Measurements from ENCODE around the gene ADGRF1. TPM values are rescaled to one million over a fixed set of nuclear protein-coding genes. Genes with fewer than 3 reads are reported as not detected.

The ADGRF1 gene
- total RNA-seq, 1 donor from 2014 or later = not detected

DNA sequence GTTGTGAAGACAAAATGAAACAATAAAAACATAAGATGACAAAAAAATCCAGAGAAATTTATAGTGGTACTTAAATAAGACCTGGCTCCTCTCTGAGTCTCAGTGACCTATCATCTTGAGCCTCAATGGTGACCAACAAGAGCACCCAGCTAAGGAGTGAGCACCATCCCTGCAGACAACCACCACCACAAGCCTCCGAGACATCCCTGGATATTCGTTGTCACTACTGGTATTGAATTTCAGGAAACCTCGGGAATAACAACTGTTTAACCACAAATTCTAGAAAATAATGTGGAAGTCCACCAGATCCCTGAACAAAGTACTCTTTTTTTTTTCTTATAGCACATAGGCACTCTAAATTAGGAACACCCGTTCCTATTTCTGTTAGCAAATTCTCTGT, 88.2 kb downstream of the ADGRF1 start:
- no peaks in the 10 kb centered on the region for H3K36me3 Mint-ChIP-seq (ENCODE audit: low read depth)
- H3K9me3 Mint-ChIP-seq = no peaks in the 10 kb centered on the region
- no peak overlapping the region for H3K4me3 Mint-ChIP-seq
- H3K27me3 Mint-ChIP-seq (ENCODE audit: insufficient read depth) = peaks cover 5% of the 10 kb centered on the region
- H3K4me1 Mint-ChIP-seq (ENCODE audit: low read depth) = no peaks in the 10 kb centered on the region
- DNase-seq (ENCODE audit: low spot score) = no peak
- H3K27ac Mint-ChIP-seq = no peak overlapping the region
- intact Hi-C loops (cut with micrococcal nuclease) = no loop called here

DNA sequence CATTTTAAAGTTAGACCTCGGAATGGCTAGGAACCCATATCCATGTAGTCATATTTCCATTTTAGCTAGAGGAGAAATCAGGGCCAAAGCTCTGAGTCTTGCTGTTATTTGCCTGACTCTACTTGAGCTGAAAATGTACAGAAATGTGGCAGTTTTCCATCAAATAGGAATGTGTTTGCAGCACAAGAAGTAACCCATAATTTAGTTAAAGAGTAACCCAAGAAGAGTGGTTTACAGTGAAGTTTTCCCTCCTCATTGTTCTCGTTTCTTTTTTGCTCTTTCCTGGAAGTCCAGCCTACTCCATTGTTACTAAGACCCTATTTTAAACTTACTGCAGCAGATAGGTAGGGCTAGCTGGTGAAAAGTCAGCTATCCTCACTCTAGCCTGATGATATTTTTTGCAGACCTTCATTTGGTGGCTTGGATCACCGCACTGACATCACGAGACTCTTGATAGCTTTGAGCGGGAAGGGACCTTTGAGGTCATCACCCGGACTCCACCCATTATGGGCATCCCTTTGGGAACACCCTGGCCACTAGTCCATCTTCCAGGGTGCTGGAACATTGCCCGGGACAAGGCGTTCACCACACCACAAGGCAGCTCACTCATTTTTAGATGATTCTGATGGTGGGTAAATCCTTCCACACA, 92.4 kb downstream of the ADGRF1 start:
- H3K4me1 Mint-ChIP-seq (ENCODE audit: low read depth) = no peaks in the 10 kb centered on the region
- H3K4me3 Mint-ChIP-seq = no peak overlapping the region
- H3K36me3 Mint-ChIP-seq (ENCODE audit: low read depth) = no peaks in the 10 kb centered on the region
- intact Hi-C loops (cut with micrococcal nuclease) = no loop called here
- H3K27me3 Mint-ChIP-seq (ENCODE audit: insufficient read depth) = no peaks in the 10 kb centered on the region
- no peak overlapping the region for H3K27ac Mint-ChIP-seq
- no peaks in the 10 kb centered on the region for H3K9me3 Mint-ChIP-seq
- no peak for DNase-seq (ENCODE audit: low spot score)

DNA sequence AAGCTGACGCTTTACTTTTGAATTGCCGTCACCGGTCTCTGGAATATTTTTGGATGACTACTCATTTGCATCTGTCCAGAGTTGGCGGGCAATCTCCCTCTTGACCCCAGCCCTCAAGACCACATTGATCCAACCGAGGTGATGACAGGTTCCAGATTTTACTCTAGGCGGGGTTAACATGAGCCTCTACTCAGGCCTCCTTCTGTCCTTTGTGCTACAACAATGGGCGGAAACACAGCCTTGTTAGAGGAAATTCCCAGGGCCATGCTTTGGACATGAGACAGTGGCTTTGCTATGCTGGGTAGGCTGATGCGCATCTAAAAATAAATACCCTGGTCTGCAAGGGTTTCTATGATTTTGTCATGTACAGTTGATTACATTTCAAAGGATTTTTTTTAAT, 93.4 kb downstream of the ADGRF1 start:
- H3K27me3 Mint-ChIP-seq (ENCODE audit: insufficient read depth) = no peaks in the 10 kb centered on the region
- H3K4me3 Mint-ChIP-seq = no peak overlapping the region
- H3K4me1 Mint-ChIP-seq (ENCODE audit: low read depth) = no peaks in the 10 kb centered on the region
- H3K36me3 Mint-ChIP-seq (ENCODE audit: low read depth) = no peaks in the 10 kb centered on the region
- H3K27ac Mint-ChIP-seq = no peak overlapping the region
- no peak for DNase-seq (ENCODE audit: low spot score)
- H3K9me3 Mint-ChIP-seq = no peaks in the 10 kb centered on the region
- intact Hi-C loops (cut with micrococcal nuclease) = no loop called here

Other genes with a start within 250 kb of the ADGRF1 start
- not detected in 2 replicates for gene MEP1A, start 248.9 kb downstream of the ADGRF1 start, total RNA-seq
- gene ADGRF5, start 120.4 kb downstream of the ADGRF1 start, total RNA-seq = not detected in 2 replicates